HepG2 (cell line): ENCODE measurements around the gene FOXK2. TPM values are rescaled to one million over a fixed set of nuclear protein-coding genes. Genes with fewer than 3 reads are reported as not detected.

Experiments
- CCAR2 ChIP-seq: fragments of 200-400 bp; formaldehyde crosslinking; optimal IDR thresholded peaks from 2 replicates; pipeline ENCODE3; 2018; ENCODE audit warnings: low read depth, mild to moderate bottlenecking, low read length, moderate library complexity
- CCDC6 ChIP-seq: sonication (generic); formaldehyde crosslinking; IDR thresholded peaks from 2 replicates; pipeline ENCODE4 v1.8.1; 2022; ENCODE audit warnings: mild to moderate bottlenecking, missing genetic modification reagents, moderate library complexity
- GABPB1 ChIP-seq: IDR thresholded peaks from 2 replicates; pipeline ENCODE4 v1.6.1; 2016; ENCODE audit warnings: mild to moderate bottlenecking, missing genetic modification reagents, moderate library complexity, missing compliant biosample characterization
- GMEB1 ChIP-seq: sonication (generic); formaldehyde crosslinking; IDR thresholded peaks from 2 replicates; pipeline ENCODE4 v1.5.1; 2020; ENCODE audit warnings: missing genetic modification reagents, mild to moderate bottlenecking, borderline replicate concordance
- ISL2 ChIP-seq: sonication (generic); formaldehyde crosslinking; IDR thresholded peaks from 2 replicates; pipeline ENCODE4 v1.5.0; 2020; ENCODE audit warnings: missing genetic modification reagents
- RAD51 ChIP-seq: fragments of 450-650 bp; IDR thresholded peaks from 2 replicates; pipeline ENCODE4 v1.6.1; 2016; ENCODE audit warnings: borderline replicate concordance
- SOX6 ChIP-seq, 2 experiments: fragments of 450-650 bp in 1 of 2; sonication (generic) in 1 of 2; formaldehyde crosslinking in 1 of 2; IDR thresholded peaks; 2 replicates each; pipeline versions ENCODE4 v1.4.0 to v1.6.1; 2017 to 2020; ENCODE audit warnings: antibody characterized with exemption in 1 of 2, mild to moderate bottlenecking in 1 of 2, missing genetic modification reagents in 1 of 2
- SSRP1 ChIP-seq: IDR thresholded peaks from 2 replicates; pipeline ENCODE4 v1.6.1; 2016; ENCODE audit warnings: control low read depth
- TAF1 ChIP-seq: sonication (generic); formaldehyde crosslinking; IDR thresholded peaks from 2 replicates; pipeline ENCODE4 v1.4.0; 2020; ENCODE audit warnings: missing genetic modification reagents
- TOPORS ChIP-seq: sonication (generic); formaldehyde crosslinking; IDR thresholded peaks from 2 replicates; pipeline ENCODE4 v1.8.0; 2023; ENCODE audit warnings: mild to moderate bottlenecking, missing genetic modification reagents
- ZBTB2 ChIP-seq: sonication (generic); formaldehyde crosslinking; IDR thresholded peaks from 2 replicates; pipeline ENCODE4 v1.8.0; 2022; ENCODE audit warnings: low read depth, missing genetic modification reagents
- ZBTB20 ChIP-seq: sonication (generic); formaldehyde crosslinking; IDR thresholded peaks from 2 replicates; pipeline ENCODE4 v1.8.1; 2023; ENCODE audit warnings: missing genetic modification reagents, low read depth, mild to moderate bottlenecking, borderline replicate concordance
- ZMAT5 ChIP-seq: sonication (generic); formaldehyde crosslinking; IDR thresholded peaks from 2 replicates; pipeline ENCODE4 v1.5.0; 2020; ENCODE audit warnings: mild to moderate bottlenecking, low read depth, missing genetic modification reagents, borderline replicate concordance
- ZNF737 ChIP-seq: sonication (generic); formaldehyde crosslinking; IDR thresholded peaks from 2 replicates; pipeline ENCODE4 v1.5.0; 2020; ENCODE audit warnings: missing genetic modification reagents, mild to moderate bottlenecking, borderline replicate concordance
- ZNF839 ChIP-seq: sonication (generic); formaldehyde crosslinking; IDR thresholded peaks from 2 replicates; pipeline ENCODE4 v1.4.0; 2020; ENCODE audit warnings: missing genetic modification reagents, mild to moderate bottlenecking, borderline replicate concordance
- polyA plus RNA-seq, 8 experiments: library from polyadenylated mRNA; depleted of rRNA in 3 of 8; stranded (reverse) in 7 of 8; unstranded in 1 of 8; fragments of >200 nt; fragmentation: Illumina TruSeq in 4 of 8; extraction: Trizol in 4 of 8; gene quantifications; 2 replicates each; pipeline versions ENCODE4 v1.2.1 to v1.2.3, GENCODE V29; 2011 to 2016; ENCODE audit warnings: low read depth in 4 of 8, missing spikeins in 1 of 8, mixed read lengths in 1 of 8; ENCODE audit not compliant: insufficient read depth in 1 of 8
- total RNA-seq, 5 experiments: library from RNA; depleted of rRNA; stranded (reverse); fragments of >200 nt; fragmentation: Illumina TruSeq; extraction: Trizol; gene quantifications; 2 replicates each; pipeline ENCODE4 v1.2.3, GENCODE V29; 2016; ENCODE audit warnings: low read depth in 1 of 5
- TF ChIP-seq, protein P1 (sequence below): sonication (generic); formaldehyde crosslinking; IDR thresholded peaks from 2 replicates; pipeline ENCODE4 v1.5.0; 2020; ENCODE audit warnings: missing genetic modification reagents, mild to moderate bottlenecking, borderline replicate concordance
- TF ChIP-seq, protein P2 (sequence below): sonication (generic); formaldehyde crosslinking; IDR thresholded peaks from 2 replicates; pipeline ENCODE4 v1.4.0; 2020; ENCODE audit warnings: missing genetic modification reagents
- TF ChIP-seq, protein P3 (sequence below): fragments of 450-650 bp; IDR thresholded peaks from 2 replicates; pipeline ENCODE4 v1.6.1; 2017; ENCODE audit warnings: mild to moderate bottlenecking

Gene FOXK2
- total and polyA plus RNA-seq, 2 of the 13 experiments (the other 11 are each of a cell fraction or from before 2014, with no cell fraction given) = 67.1 to 67.2 TPM

- TF ChIP-seq, protein P1, sequence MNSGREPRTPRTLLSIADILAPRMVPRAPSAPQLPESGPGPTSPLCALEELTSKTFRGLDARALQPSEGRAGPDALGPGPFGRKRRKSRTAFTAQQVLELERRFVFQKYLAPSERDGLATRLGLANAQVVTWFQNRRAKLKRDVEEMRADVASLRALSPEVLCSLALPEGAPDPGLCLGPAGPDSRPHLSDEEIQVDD (CRISPR knock-in tag) = no peak
- no peak for TF ChIP-seq TOPORS (CRISPR knock-in tag)
- TF ChIP-seq, protein P2, sequence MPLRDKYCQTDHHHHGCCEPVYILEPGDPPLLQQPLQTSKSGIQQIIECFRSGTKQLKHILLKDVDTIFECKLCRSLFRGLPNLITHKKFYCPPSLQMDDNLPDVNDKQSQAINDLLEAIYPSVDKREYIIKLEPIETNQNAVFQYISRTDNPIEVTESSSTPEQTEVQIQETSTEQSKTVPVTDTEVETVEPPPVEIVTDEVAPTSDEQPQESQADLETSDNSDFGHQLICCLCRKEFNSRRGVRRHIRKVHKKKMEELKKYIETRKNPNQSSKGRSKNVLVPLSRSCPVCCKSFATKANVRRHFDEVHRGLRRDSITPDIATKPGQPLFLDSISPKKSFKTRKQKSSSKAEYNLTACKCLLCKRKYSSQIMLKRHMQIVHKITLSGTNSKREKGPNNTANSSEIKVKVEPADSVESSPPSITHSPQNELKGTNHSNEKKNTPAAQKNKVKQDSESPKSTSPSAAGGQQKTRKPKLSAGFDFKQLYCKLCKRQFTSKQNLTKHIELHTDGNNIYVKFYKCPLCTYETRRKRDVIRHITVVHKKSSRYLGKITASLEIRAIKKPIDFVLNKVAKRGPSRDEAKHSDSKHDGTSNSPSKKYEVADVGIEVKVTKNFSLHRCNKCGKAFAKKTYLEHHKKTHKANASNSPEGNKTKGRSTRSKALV (CRISPR knock-in tag) = no peak
- TF ChIP-seq, protein P3, sequence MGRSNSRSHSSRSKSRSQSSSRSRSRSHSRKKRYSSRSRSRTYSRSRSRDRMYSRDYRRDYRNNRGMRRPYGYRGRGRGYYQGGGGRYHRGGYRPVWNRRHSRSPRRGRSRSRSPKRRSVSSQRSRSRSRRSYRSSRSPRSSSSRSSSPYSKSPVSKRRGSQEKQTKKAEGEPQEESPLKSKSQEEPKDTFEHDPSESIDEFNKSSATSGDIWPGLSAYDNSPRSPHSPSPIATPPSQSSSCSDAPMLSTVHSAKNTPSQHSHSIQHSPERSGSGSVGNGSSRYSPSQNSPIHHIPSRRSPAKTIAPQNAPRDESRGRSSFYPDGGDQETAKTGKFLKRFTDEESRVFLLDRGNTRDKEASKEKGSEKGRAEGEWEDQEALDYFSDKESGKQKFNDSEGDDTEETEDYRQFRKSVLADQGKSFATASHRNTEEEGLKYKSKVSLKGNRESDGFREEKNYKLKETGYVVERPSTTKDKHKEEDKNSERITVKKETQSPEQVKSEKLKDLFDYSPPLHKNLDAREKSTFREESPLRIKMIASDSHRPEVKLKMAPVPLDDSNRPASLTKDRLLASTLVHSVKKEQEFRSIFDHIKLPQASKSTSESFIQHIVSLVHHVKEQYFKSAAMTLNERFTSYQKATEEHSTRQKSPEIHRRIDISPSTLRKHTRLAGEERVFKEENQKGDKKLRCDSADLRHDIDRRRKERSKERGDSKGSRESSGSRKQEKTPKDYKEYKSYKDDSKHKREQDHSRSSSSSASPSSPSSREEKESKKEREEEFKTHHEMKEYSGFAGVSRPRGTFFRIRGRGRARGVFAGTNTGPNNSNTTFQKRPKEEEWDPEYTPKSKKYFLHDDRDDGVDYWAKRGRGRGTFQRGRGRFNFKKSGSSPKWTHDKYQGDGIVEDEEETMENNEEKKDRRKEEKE = no peak
- TF ChIP-seq ZNF737 = no peak
- peak; percentile 50; the same call in 1 of the 2 replicates for TF ChIP-seq RAD51
- TF ChIP-seq ZMAT5 = no peak
- TF ChIP-seq CCAR2 = no peak
- no peak for TF ChIP-seq ZBTB2
- no peak for TF ChIP-seq TAF1
- peak; percentile 29; the same call in 1 of the 2 replicates for TF ChIP-seq GABPB1 (CRISPR knock-in tag)
- TF ChIP-seq ZNF839 (CRISPR knock-in tag) = no peak
- no peak for TF ChIP-seq ZBTB20 (CRISPR knock-in tag)
- TF ChIP-seq SOX6 (IDR thresholded peaks at IDR 0.05) = no peak
- no peak for TF ChIP-seq SOX6 (CRISPR knock-in tag; IDR thresholded peaks at IDR 0.05)
- no peak for TF ChIP-seq CCDC6
- no peak for TF ChIP-seq ISL2 (CRISPR knock-in tag)
- TF ChIP-seq SSRP1 (CRISPR knock-in tag) = no peak
- 0 out of 2 replicates have a peak, but pooled peaks have one; percentile 19 for TF ChIP-seq GMEB1 (CRISPR knock-in tag)
Observed at GRCh38 chr17:82496529-82497434, 22.8 kb upstream of the FOXK2 start (continued).
